SHP77 treated with DMSO at 0.1 percent for 48 hours (cell line): ENCODE measurements around the gene KAT8.

ENCODE experiments used
- DNase-seq: peaks from one replicate; lab custom pipeline; 2025; lab: John Stamatoyannopoulos, UW

Gene KAT8

GRCh38 chr16:31117384-31118222 lies at the start of gene KAT8:
Gene KAT8, plus strand, starts transcription at chr16:31117664. Its CDS starts 18 bp downstream, at chr16:31117682.
- DNase-seq = peak; percentile 94

GRCh38 chr16:31071861-31072260 lies 45.6 kb upstream of the KAT8 start:
- DNase-seq = peak; percentile 58

GRCh38 chr16:31072540-31073141 lies 44.8 kb upstream of the KAT8 start:
- no peak for DNase-seq

GRCh38 chr16:31073142-31073969 lies 44.1 kb upstream of the KAT8 start:
- peak; percentile 84 for DNase-seq

- peak; percentile 99 for DNase-seq
Measured at GRCh38 chr16:31073970-31074813, 43.3 kb upstream of the KAT8 start, which contains the start of the genes ZNF646 and ZNF668. Gene ZNF646, plus strand, starts transcription at chr16:31074422. Its CDS starts 1,903 bp downstream, at chr16:31076325. Gene ZNF668, minus strand, starts transcription at chr16:31074240. Its CDS starts 9,781 bp downstream, at chr16:31064459.

GRCh38 chr16:31074814-31075183 lies 42.7 kb upstream of the KAT8 start:
- no peak for DNase-seq

GRCh38 chr16:31076319-31076718 lies 41.1 kb upstream of the KAT8 start:
- no peak for DNase-seq

- no peak for DNase-seq
Measured at GRCh38 chr16:31077024-31077423, 40.4 kb upstream of the KAT8 start.

GRCh38 chr16:31077592-31078396 lies 39.7 kb upstream of the KAT8 start:
- DNase-seq = no peak

- DNase-seq = no peak
Measured at GRCh38 chr16:31078597-31079341, 38.7 kb upstream of the KAT8 start.

- no peak for DNase-seq
Measured at GRCh38 chr16:31079342-31079944, 38.0 kb upstream of the KAT8 start.

GRCh38 chr16:31080035-31080629 lies 37.3 kb upstream of the KAT8 start:
- no peak for DNase-seq

- DNase-seq = no peak
Measured at GRCh38 chr16:31080756-31081419, 36.6 kb upstream of the KAT8 start.

GRCh38 chr16:31081428-31082351 lies 35.8 kb upstream of the KAT8 start:
- no peak for DNase-seq

GRCh38 chr16:31082368-31083045 lies 35.0 kb upstream of the KAT8 start:
- no peak for DNase-seq

GRCh38 chr16:31083081-31083480 lies 34.4 kb upstream of the KAT8 start:
- DNase-seq = no peak

- no peak for DNase-seq
Measured at GRCh38 chr16:31083556-31083955, 33.9 kb upstream of the KAT8 start.
